Measurements from ENCODE around the gene ADD3.

- no peak for TF ChIP-seq CTCF (conservative IDR thresholded peaks at IDR 0.05 in 1 of 2, IDR thresholded peaks at IDR 0.05 in 1 of 2; ENCODE audit: extremely low read depth in 1 of 2, insufficient read depth in 1 of 2, low read depth in 1 of 2, low read length in 2 of 2)
- no peak for TF ChIP-seq EZH2 (IDR thresholded peaks at IDR 0.05; ENCODE audit: borderline replicate concordance, low read length)
These were observed 157.5 kb downstream of the ADD3 start for GRCh38 chr10:110165239-110165638.

Data from mammary epithelial cell (primary cell).